Fibroblast of mammary gland (primary cell): Measurements from ENCODE around the gene LSM3.

Experiments used
- DNase-seq: peaks from one replicate; pipeline ENCODE4 v3.0.0-alpha.2; 2010; ENCODE audit warnings: low read depth
- H3K4me3 ChIP-seq: 2 replicates; pipeline ENCODE4 v1.5.1; 2011; ENCODE audit warnings: low read depth, mild to moderate bottlenecking, low read length, moderate library complexity; ENCODE audit not compliant: control insufficient read depth
- CTCF ChIP-seq: conservative IDR thresholded peaks from 2 replicates; pipeline ENCODE4 v1.5.1; 2011; ENCODE audit warnings: low read depth, low read length, inconsistent platforms; ENCODE audit not compliant: control insufficient read depth, insufficient read depth

Gene LSM3

GRCh38 chr3:14240366-14240765 is 61.7 kb downstream of the LSM3 start:
- no peak for TF ChIP-seq CTCF
- no peak for DNase-seq

DNA sequence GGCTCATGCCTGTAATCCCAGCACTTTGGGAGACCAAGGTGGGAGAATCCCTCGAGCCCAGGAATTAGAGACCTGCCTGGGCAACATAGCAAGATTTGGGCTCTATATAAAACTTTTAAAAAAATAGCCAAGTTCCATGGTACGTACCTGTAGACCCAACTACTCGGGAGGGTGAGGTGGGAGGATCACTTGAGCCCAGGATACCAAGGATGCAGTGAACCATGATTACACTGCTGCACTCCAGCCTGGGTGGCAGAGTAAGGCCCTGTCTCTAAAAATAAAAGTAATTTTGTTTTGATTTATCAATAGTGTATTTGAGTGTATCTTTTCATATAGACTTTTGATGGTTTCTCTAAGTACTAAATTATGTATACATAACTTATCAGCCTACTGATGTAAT is 63.1 kb downstream of the LSM3 start:
- DNase-seq = no peak
- H3K4me3 ChIP-seq = no peak overlapping the region
- TF ChIP-seq CTCF = no peak

More at GRCh38 chr3:14240366-14240765, 61.7 kb downstream of the LSM3 start:
- no peak overlapping the region for H3K4me3 ChIP-seq

GRCh38 chr3:14242490-14243311 is 64.1 kb downstream of the LSM3 start:
- TF ChIP-seq CTCF = no peak
- no peak overlapping the region for H3K4me3 ChIP-seq
- no peak for DNase-seq

- H3K4me3 ChIP-seq = no peak overlapping the region
- no peak for TF ChIP-seq CTCF
- DNase-seq = no peak
These were observed 65.2 kb downstream of the LSM3 start for GRCh38 chr3:14243782-14244181.

DNA sequence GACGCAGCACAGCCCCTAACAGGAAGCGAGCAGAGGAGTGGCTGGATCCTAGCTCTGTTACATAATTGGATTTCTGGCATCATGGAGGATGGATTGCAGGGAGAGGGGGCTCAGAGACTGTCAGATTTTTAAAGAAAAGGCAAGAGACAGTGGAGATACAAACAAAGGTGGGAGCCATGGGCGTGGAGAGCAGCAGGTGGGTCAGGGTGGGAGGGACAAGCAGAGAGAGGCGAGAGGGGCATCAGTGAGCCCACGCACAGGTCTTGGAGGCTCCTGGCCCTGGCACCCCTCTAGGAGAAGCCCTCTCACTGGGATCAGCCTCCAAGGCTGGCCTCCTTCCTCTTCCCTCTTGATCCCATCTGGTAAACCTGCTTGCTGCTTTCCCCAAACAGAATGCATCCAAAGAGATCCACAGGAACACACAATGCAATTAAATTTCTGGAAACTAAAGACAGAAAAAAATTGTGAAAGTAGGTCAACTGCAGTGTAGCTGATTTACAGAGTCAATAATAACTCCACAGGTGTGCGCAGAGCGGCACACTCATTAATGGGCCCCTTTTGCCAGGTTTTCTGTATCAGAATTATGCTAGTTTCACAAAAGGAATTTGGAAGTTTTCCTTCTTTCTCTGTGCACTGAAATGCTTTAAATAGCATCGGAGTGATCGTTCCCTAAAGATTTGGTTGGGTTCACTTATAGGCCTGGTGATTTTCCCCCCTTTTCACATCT is 66.1 kb downstream of the LSM3 start:
- no peak overlapping the region for H3K4me3 ChIP-seq
- no peak for TF ChIP-seq CTCF
- no peak for DNase-seq

GRCh38 chr3:14245248-14245639 is 66.6 kb downstream of the LSM3 start:
- H3K4me3 ChIP-seq = no peak overlapping the region
- DNase-seq = no peak
- TF ChIP-seq CTCF = no peak
